ENCODE data around the gene ACOT2.
"Not testable (repeated sequence)": the region's sequence is repeated elsewhere in the genome, so short reads cannot be mapped to it uniquely, and the experiment has no call there.

Gene ACOT2, protein sequence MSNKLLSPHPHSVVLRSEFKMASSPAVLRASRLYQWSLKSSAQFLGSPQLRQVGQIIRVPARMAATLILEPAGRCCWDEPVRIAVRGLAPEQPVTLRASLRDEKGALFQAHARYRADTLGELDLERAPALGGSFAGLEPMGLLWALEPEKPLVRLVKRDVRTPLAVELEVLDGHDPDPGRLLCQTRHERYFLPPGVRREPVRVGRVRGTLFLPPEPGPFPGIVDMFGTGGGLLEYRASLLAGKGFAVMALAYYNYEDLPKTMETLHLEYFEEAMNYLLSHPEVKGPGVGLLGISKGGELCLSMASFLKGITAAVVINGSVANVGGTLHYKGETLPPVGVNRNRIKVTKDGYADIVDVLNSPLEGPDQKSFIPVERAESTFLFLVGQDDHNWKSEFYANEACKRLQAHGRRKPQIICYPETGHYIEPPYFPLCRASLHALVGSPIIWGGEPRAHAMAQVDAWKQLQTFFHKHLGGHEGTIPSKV

GRCh38 chr14:73569185-73569958 is at the start of gene ACOT2:
TSS of gene ACOT2 (plus strand) at chr14:73569213. CDS start at chr14:73569241, 28 bp downstream.
- peak; percentile 81 to 86 for DNase-seq (ENCODE audit: low read depth in 2 of 2)

DNA sequence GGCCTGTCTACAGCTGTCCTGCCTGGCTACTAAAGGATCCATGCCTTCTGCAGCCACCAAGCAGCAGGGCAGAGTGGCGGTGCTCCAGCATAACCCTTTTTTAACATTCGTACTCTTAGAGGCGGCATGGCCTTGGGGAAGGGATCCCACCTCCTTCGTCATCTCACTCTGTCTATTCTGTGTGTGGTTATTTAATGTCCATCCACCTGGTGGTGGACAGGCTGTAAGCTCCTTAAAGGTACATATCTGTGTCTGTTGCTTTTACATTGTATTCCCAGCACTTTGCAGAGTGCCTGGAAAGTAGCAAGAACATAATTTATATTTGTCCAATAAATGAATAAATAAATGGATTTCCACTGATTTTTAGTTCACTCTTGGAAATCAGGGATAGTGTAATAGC is 47.8 kb upstream of the ACOT2 start:
- DNase-seq (ENCODE audit: low read depth in 2 of 2), result no peak

- no peak for DNase-seq (ENCODE audit: low read depth in 2 of 2)
Measured at GRCh38 chr14:73524493-73524892, 44.5 kb upstream of the ACOT2 start.

DNA sequence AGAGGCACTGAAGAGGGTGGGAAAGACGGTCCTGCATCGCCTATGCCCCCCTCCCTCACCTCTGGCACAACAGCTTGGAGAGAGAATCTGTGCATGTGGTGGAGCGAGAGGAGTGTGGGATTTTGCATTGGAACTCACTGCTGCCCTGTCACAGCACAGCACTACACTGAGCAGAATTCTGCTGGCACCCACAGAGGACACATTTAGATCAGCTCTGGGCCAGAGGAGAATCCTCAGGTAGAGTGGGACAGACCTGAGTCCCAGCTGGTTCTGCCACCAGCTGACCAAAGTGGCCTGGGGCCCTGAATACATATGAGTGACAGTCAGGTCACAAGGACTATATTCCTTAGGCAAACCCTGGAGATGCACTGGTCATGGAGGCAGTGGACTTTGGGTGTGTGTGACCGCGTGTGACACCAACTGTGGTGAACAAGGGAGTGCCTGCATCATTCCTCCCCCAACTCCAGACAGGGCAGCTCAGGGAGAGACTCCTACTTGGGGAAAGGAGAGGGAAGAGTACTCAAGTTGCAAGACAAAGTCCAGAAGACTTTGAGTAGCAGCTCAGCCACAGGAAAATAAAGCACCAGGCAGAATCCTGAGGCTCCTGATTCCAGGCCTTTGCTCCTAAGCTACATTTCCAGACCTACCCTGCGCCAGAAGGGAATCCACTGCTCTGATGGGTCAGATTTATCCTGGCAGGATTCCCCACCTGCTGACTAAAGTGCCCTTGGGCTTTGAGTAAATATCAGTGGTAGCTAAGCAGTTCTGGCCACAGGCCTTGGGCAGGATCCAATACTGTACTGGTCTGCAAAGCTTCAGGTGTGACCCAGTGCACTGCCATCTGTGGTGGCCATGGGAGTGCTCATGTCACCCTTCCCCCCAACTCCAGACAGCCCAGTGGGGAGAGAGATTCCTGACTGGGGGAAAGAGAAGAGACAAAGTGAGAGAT is 42.7 kb upstream of the ACOT2 start:
- DNase-seq (ENCODE audit: low read depth in 2 of 2), result no peak

- not testable (repeated sequence) for DNase-seq (ENCODE audit: low read depth in 2 of 2)
Measured at GRCh38 chr14:73529356-73529755, 39.7 kb upstream of the ACOT2 start.

DNA sequence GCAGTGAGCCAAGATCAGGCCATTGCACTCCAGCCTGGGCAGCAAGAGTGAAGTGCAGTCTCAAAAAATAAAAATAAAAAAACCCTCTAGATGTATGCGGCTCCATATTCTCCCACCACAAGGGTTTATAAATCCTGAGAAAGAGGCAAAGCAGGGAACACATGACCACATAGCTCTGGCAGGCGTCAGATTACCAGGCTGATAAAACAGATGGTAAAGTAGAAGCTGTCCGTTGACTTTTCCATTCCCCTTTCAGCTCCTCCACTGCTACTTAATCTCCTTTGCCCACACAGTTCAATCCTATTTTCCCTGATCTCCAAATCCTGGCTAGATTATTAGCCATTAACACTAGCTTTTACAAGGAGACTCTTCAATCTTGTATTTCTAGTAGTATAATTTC is 37.0 kb upstream of the ACOT2 start:
- DNase-seq (ENCODE audit: low read depth in 2 of 2), result not testable (repeated sequence)

DNA sequence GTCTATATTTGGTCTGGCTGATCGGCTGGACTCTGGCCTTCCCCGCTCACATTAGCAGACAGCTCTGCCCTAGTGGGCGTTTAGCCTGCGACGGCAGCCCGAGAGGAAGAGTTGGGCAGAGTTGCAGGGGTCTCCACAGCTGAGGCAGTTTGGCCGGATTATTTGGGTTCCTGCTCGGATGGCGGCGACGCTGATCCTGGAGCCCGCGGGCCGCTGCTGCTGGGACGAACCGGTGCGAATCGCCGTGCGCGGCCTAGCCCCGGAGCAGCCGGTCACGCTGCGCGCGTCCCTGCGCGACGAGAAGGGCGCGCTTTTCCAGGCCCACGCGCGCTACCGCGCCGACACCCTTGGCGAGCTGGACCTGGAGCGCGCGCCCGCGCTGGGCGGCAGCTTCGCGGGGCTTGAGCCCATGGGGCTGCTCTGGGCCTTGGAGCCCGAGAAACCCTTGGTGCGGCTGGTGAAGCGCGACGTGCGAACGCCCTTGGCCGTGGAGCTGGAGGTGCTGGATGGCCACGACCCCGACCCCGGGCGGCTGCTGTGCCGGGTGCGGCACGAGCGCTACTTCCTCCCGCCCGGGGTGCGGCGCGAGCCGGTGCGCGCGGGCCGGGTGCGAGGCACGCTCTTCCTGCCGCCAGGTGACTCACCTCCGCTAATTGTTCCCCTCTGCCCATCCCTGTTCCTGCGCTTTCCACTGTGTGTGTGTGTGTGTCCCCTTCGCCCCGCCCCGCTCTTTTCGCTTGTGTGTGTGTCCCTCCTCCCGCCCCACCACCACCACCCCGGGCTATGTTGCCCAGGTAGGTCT is 31.6 kb upstream of the ACOT2 start:
- DNase-seq (ENCODE audit: low read depth in 2 of 2), result peak in 1 of 2 donors; percentile 18

- DNase-seq (ENCODE audit: low read depth in 2 of 2), result peak; percentile 31 to 52
Measured at GRCh38 chr14:73539017-73539416, 30.0 kb upstream of the ACOT2 start.

DNA sequence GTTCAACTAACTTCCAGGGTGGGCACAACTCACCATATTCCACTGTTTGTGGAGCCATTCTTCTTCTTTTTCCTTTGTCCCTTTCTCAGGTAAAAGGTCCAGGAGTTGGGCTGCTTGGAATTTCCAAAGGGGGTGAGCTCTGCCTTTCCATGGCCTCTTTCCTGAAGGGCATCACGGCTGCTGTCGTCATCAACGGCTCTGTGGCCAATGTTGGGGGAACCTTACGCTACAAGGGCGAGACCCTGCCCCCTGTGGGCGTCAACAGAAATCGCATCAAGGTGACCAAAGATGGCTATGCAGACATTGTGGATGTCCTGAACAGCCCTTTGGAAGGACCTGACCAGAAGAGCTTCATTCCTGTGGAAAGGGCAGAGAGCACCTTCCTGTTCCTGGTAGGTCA is 26.1 kb upstream of the ACOT2 start:
- not testable (repeated sequence) for DNase-seq (ENCODE audit: low read depth in 2 of 2)

- DNase-seq (ENCODE audit: low read depth in 2 of 2), result not testable (repeated sequence)
Measured at GRCh38 chr14:73545353-73545752, 23.7 kb upstream of the ACOT2 start.

GRCh38 chr14:73549097-73549496 is 19.9 kb upstream of the ACOT2 start:
- DNase-seq (ENCODE audit: low read depth in 2 of 2), result not testable (repeated sequence)

DNA sequence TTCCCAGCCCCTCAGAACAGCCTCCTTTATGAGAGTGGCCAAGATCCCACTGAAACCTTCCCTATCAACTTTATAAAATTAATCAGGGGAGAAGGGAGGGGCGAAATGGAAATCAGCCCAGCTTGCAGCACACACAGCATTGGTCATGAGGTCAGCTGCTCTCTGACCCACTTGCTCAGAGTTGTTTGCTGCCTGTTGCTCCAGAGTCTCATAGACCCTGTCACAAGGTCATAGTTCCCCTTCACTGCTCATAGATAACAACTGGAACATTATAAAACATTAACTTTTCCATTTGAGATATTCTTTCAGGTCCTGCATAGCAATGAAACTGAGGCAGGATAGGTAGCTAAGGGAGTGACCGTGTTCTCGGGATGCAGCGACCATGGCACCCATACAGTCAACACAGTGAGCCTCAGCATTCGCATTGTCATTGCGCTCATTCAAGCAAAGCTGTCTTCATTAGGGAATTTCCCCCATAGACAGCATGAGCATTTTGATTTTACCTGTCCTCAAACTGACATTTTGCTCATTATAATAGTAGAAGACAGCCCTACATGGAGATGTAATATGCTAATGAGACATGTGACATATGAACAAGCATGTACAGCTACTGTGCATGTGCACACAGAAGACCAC is 19.0 kb upstream of the ACOT2 start:
- DNase-seq (ENCODE audit: low read depth in 2 of 2), result not testable (repeated sequence)

DNA sequence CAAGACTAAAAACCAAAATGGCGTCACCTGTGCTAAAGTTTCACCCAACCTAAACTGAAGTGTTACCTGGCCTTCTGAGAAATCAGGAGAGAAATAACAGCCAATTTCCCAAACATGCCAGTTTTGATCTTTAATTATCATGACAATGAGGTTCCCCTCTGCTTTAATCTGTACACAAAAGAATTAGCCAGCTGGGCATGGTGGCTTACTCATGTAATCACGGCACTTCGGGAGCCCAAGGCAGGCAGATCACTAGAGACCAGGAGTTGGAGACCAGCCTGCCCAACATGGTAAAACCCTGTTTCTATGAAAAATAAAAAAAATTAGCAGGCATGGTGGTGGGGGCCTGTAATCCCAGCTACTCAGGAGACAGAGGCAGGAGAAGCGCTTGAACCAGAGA is 15.2 kb upstream of the ACOT2 start:
- DNase-seq (ENCODE audit: low read depth in 2 of 2), result no peak

DNA sequence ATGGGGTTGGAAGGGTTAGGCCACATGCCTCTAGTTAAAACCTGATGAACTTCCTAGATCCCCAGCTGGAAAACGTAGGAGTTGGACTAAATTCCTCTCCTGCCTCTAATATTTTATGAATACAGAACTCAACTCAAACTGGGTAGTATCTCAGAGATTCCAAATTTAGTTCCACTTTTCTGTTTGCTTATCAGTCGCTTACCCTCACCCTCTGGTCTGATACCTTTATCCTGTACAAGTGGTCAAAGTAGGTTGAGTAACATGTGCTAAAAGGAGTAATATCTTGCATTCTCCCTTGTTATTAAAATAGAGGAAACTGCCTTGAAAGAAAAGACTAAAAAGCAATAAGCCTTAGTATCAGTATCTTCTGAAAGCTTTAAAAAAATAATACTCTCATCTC is 11.8 kb upstream of the ACOT2 start:
- DNase-seq (ENCODE audit: low read depth in 2 of 2), result not testable (repeated sequence)

DNA sequence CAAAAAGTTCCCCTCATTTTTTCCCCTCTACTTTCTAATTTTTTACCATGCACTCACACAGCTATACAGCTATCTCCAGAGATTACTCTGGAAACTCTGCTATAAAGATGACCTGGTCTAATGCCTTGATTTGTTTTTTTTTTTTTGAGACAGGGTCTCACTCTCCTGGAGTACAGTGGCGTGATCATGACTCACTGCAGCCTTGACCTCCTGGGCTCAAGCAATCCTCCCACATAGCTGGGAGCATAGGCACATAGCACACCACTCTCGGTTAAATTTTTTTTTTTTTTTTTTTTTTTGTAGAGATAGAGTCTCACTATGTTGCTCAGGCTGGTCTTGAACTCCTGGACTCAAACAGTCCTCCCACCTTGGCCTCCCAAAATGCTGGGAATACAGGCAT is 10.8 kb upstream of the ACOT2 start:
- not testable (repeated sequence) for DNase-seq (ENCODE audit: low read depth in 2 of 2)

GRCh38 chr14:73562256-73562655 is 6.8 kb upstream of the ACOT2 start:
- not testable (repeated sequence) for DNase-seq (ENCODE audit: low read depth in 2 of 2)

DNA sequence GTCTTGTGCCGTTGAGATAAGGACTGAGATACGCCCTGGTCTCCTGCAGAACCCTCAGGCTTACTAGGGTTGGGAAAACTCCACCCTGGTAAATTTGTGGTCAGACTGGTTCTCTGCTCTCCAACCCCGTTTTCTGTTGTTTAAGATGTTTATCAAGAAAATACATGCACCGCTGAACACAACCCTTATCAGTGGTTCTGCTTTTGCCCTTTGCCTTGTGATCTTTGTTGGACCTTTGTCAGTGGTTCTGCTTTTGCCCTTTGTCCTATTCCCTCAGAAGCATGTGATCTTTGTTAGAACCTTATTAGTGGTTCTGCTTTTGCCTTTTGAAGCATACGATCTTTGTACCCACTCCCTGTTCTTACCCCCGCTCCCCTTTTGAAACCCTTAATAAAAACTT is 6.3 kb upstream of the ACOT2 start:
- not testable (repeated sequence) for DNase-seq (ENCODE audit: low read depth in 2 of 2)

DNA sequence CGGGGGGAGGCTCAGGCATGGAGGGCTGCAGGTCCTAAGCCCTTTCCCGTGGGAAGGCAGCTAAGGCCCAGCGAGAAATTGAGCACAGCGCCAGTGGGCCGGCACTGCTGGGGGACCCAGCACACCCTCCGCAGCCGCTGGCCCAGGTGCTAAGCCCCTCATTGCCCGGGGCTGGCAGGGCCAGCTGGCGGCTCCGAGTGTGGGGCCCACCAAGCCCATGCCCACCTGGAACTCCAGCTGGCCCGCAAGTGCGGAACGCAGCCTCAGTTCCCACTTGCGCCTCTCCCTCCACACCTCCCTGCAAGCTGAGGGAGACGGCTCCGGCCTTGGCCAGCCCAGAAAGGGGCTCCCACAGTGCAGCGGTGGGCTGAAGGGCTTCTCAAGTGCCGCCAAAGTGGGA is 2.6 kb upstream of the ACOT2 start:
- not testable (repeated sequence) for DNase-seq (ENCODE audit: low read depth in 2 of 2)

DNA sequence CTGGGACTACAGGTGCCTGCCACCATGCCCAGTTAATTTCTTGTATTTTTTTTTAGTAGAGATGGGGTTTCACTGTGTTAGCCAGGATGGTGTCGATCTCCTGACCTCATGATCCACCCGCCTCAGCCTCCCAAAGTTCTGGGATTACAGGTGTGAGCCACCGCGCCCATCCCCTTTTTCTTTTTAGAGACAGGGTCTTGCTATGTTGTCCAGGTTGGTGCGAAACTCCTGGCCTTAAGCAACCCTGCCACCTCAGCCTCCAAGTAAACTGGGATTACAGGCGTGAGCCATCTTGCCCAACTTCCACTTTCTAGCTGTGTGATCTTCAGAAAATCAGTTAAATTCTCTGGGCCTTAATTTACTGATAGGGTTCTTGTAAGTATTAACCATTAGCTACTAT is 2.1 kb upstream of the ACOT2 start:
- not testable (repeated sequence) for DNase-seq (ENCODE audit: low read depth in 2 of 2)

GRCh38 chr14:73567358-73567757 is 1.7 kb upstream of the ACOT2 start:
- no peak for DNase-seq (ENCODE audit: low read depth in 2 of 2)
